Measurements from ENCODE around the gene CDR2L. TPM values are rescaled to one million over a fixed set of nuclear protein-coding genes. Genes with fewer than 3 reads are reported as not detected.

The CDR2L gene
- polyA plus RNA-seq, 1 experiment, result 19.6 TPM

GRCh38 chr17:74992223-74992622, 4.8 kb downstream of the CDR2L start:
- DNase-seq (ENCODE audit: low read depth), result no peak
- ChIA-PET CTCF (interaction anchor here (1.0 to 1.2 kb wide), 2 partner anchors 20 to 32 kb away, joined by 3 read pairs; partner anchors contain the start of gene MRPL58), POLR2A (no interaction called here)
- H3K36me3 ChIP-seq (ENCODE audit: control insufficient read depth, insufficient read depth, low read length), result no peaks in the 10 kb centered on the region; the same call in 1 of the 2 replicates
- TF ChIP-seq CTCF (IDR thresholded peaks at IDR 0.05; ENCODE audit: insufficient read depth, low read depth, low read length), result no peak
- no peak overlapping the region for H3K4me3 ChIP-seq (ENCODE audit: low read depth, low read length)
- no peaks in the 10 kb centered on the region for H3K27me3 ChIP-seq (ENCODE audit: control insufficient read depth, insufficient read depth, low read length)

- Histone ChIP-seq H3K36me3 (ENCODE audit: control insufficient read depth, insufficient read depth, low read length) (peaks cover under 1% of the 10 kb centered on the region), H3K4me3 (ENCODE audit: low read depth, low read length) (no peak overlapping the region), H3K27me3 (ENCODE audit: control insufficient read depth, insufficient read depth, low read length) (no peaks in the 10 kb centered on the region)
- CTCF ChIA-PET, result interaction anchor here (0.7 to 1.4 kb wide), 5 partner anchors 20 to 249 kb away, joined by 4 read pairs; no protein-coding TSS in a partner anchor
- POLR2A ChIA-PET, result interaction anchor here (0.7 kb wide), 1 partner anchor 93 kb away, joined by 8 read pairs; the partner anchor contains the start of gene SLC16A5
- no peak for TF ChIP-seq CTCF (IDR thresholded peaks at IDR 0.05; ENCODE audit: insufficient read depth, low read depth, low read length)
- no peak for DNase-seq (ENCODE audit: low read depth)
Observed at GRCh38 chr17:74994440-74994839, 7.0 kb downstream of the CDR2L start.

- ChIA-PET CTCF (interaction anchor here (1.5 to 1.8 kb wide), 3 partner anchors 9 to 34 kb away, joined by 4 to 7 read pairs (median 4); partner anchors contain the start of gene MRPL58), POLR2A (no interaction called here)
- no peak for DNase-seq (ENCODE audit: low read depth)
Observed at GRCh38 chr17:74995847-74996246, 8.4 kb downstream of the CDR2L start.

GRCh38 chr17:74998783-74999182, 11.4 kb downstream of the CDR2L start:
- H3K36me3 ChIP-seq (ENCODE audit: control insufficient read depth, insufficient read depth, low read length), result peaks cover 17% of the 10 kb centered on the region
- ChIA-PET POLR2A (no interaction called here), CTCF (interaction anchor here (0.6 to 4.1 kb wide), 5 partner anchors 10 to 35 kb away, joined by 3 to 23 read pairs (median 6); partner anchors contain the start of genes CDR2L, HID1 and MRPL58)
- H3K4me3 ChIP-seq (ENCODE audit: low read depth, low read length), result no peak overlapping the region
- no peak for TF ChIP-seq CTCF (IDR thresholded peaks at IDR 0.05; ENCODE audit: insufficient read depth, low read depth, low read length)
- no peaks in the 10 kb centered on the region for H3K27me3 ChIP-seq (ENCODE audit: control insufficient read depth, insufficient read depth, low read length)
- no peak for DNase-seq (ENCODE audit: low read depth)

More at GRCh38 chr17:74995847-74996246, 8.4 kb downstream of the CDR2L start:
- Histone ChIP-seq H3K36me3 (ENCODE audit: control insufficient read depth, insufficient read depth, low read length) (peaks cover 5% of the 10 kb centered on the region), H3K27me3 (ENCODE audit: control insufficient read depth, insufficient read depth, low read length) (no peaks in the 10 kb centered on the region), H3K4me3 (ENCODE audit: low read depth, low read length) (no peak overlapping the region)
- no peak for TF ChIP-seq CTCF (IDR thresholded peaks at IDR 0.05; ENCODE audit: insufficient read depth, low read depth, low read length)

GRCh38 chr17:74999523-74999922, 12.1 kb downstream of the CDR2L start:
- no peak overlapping the region for H3K4me3 ChIP-seq (ENCODE audit: low read depth, low read length)
- ChIA-PET CTCF (interaction anchor here (0.6 to 4.1 kb wide), 7 partner anchors 9 to 45 kb away, joined by 3 to 23 read pairs (median 5); partner anchors contain the start of genes CDR2L, HID1 and MRPL58), POLR2A (no interaction called here)
- H3K36me3 ChIP-seq (ENCODE audit: control insufficient read depth, insufficient read depth, low read length), result peaks cover 23% of the 10 kb centered on the region
- no peak for TF ChIP-seq CTCF (IDR thresholded peaks at IDR 0.05; ENCODE audit: insufficient read depth, low read depth, low read length)
- no peaks in the 10 kb centered on the region for H3K27me3 ChIP-seq (ENCODE audit: control insufficient read depth, insufficient read depth, low read length)
- DNase-seq (ENCODE audit: low read depth), result no peak

Measured in BJ (cell line).